HEK293T (cell line): ENCODE results near the gene ZNF316.

Experiments used
- CTBP1 ChIP-seq: fragments of 450-650 bp; IDR thresholded peaks from 2 replicates; pipeline ENCODE4 v1.6.1; 2016; ENCODE audit warnings: borderline replicate concordance
- FOXM1 ChIP-seq: fragments of 450-650 bp; IDR thresholded peaks from 2 replicates; pipeline ENCODE4 v1.6.1; 2017; ENCODE audit warnings: mild to moderate bottlenecking, borderline replicate concordance

- no peak for TF ChIP-seq CTBP1
- no peak for TF ChIP-seq FOXM1
Observed at GRCh38 chr7:6648066-6648814, 11.1 kb downstream of the ZNF316 start.
